Activated naive CD4-positive, alpha-beta T cell treated with anti-CD3 and anti-CD28 coated beads, Interleukin-2, amount 50 U/mL, for 72 hours (primary cell): ENCODE data around the gene ECE2. TPM values are rescaled to one million over a fixed set of nuclear protein-coding genes. Genes with fewer than 3 reads are reported as not detected.

ENCODE experiments used
- ATAC-seq, 2 donors: fragments of 150-1000 bp; cut with Tn5 transposase; 2 replicates each; pipeline ENCODE4 v1.10.0; 2021; ENCODE audit warnings: mild to moderate bottlenecking in 2 of 2, moderate library complexity in 2 of 2
- DNase-seq, 2 donors: peaks; one replicate each; pipeline ENCODE4 v3.0.0; 2021 to 2022; ENCODE audit warnings: low spot score in 2 of 2
- H3K27ac Mint-ChIP-seq, 2 donors: one replicate each; pipeline ENCODE4 v1.8.0; 2022; ENCODE audit warnings: mild to moderate bottlenecking in 2 of 2, mixed read lengths in 2 of 2
- H3K36me3 Mint-ChIP-seq, 2 donors: one replicate each; pipeline ENCODE4 v1.8.0; 2022; ENCODE audit warnings: mixed read lengths in 2 of 2
- H3K9me3 Mint-ChIP-seq, 2 donors: one replicate each; pipeline ENCODE4 v1.8.0; 2022; ENCODE audit warnings: mixed read lengths in 2 of 2
- total RNA-seq, 2 donors: library from RNA; stranded (reverse); gene quantifications; one replicate each; pipeline ENCODE4 v1.2.3, GENCODE V29; 2022

ECE2 gene
- total RNA-seq = under 1 TPM in 1 of 2 donors, not detected in 1; 0.18 TPM

GRCh38 chr3:184275961-184276910, at the start of gene ECE2:
Gene ECE2 (plus strand): TSS chr3:184276022. CDS start chr3:184276154, 132 bp downstream.
- Mint-ChIP-seq H3K36me3 (peaks cover 6 to 8% of the 10 kb centered on the region in 2 donors), H3K27ac (no peak within 1 kb of the TSS), H3K9me3 (no peaks in the 10 kb centered on the region)
- ATAC-seq = no peak
- DNase-seq = no peak

- Mint-ChIP-seq H3K27ac (no peak overlapping the region), H3K36me3 (peaks cover 0 to 8% of the 10 kb centered on the region in 2 donors), H3K9me3 (no peaks in the 10 kb centered on the region)
- ATAC-seq (peak; percentile 64 to 77), DNase-seq (peak in 1 of 2 donors; percentile 71)
Observed at GRCh38 chr3:184227481-184227935, 48.3 kb upstream of the ECE2 start.

GRCh38 chr3:184228376-184229137, 47.3 kb upstream of the ECE2 start:
- Mint-ChIP-seq H3K36me3 (peaks cover 0 to 8% of the 10 kb centered on the region in 2 donors), H3K9me3 (no peaks in the 10 kb centered on the region), H3K27ac (no peak overlapping the region)
- no peak for DNase-seq
- ATAC-seq = no peak

GRCh38 chr3:184229394-184230080, 46.3 kb upstream of the ECE2 start, which contains the start of gene VWA5B2:
Gene VWA5B2 (plus strand): TSS chr3:184229585. CDS start chr3:184230529, 944 bp downstream.
- DNase-seq = peak in 1 of 2 donors; percentile 69
- H3K36me3 Mint-ChIP-seq = peaks cover 0 to 8% of the 10 kb centered on the region in 2 donors
- H3K27ac Mint-ChIP-seq = no peak within 1 kb of the TSS
- no peaks in the 10 kb centered on the region for H3K9me3 Mint-ChIP-seq
- ATAC-seq = peak; percentile 67 to 92

- Mint-ChIP-seq H3K9me3 (no peaks in the 10 kb centered on the region), H3K27ac (no peak overlapping the region), H3K36me3 (peaks cover 0 to 8% of the 10 kb centered on the region in 2 donors)
- ATAC-seq (no peak), DNase-seq (no peak)
Observed at GRCh38 chr3:184230081-184230602, 45.7 kb upstream of the ECE2 start.

- Mint-ChIP-seq H3K36me3 (peaks cover 0 to 8% of the 10 kb centered on the region in 2 donors), H3K27ac (no peak overlapping the region), H3K9me3 (no peaks in the 10 kb centered on the region)
- no peak for ATAC-seq
- no peak for DNase-seq
Observed at GRCh38 chr3:184230603-184231528, 45.0 kb upstream of the ECE2 start.

- no peak overlapping the region for H3K27ac Mint-ChIP-seq
- DNase-seq = no peak
- no peaks in the 10 kb centered on the region for H3K9me3 Mint-ChIP-seq
- peaks cover 0 to 8% of the 10 kb centered on the region in 2 donors for H3K36me3 Mint-ChIP-seq
- no peak for ATAC-seq
Observed at GRCh38 chr3:184231671-184232070, 44.2 kb upstream of the ECE2 start.

- Mint-ChIP-seq H3K36me3 (peaks cover 0 to 8% of the 10 kb centered on the region in 2 donors), H3K9me3 (no peaks in the 10 kb centered on the region), H3K27ac (no peak overlapping the region)
- ATAC-seq (no peak), DNase-seq (no peak)
Observed at GRCh38 chr3:184233127-184233843, 42.5 kb upstream of the ECE2 start.

GRCh38 chr3:184234224-184234623, 41.6 kb upstream of the ECE2 start:
- ATAC-seq (no peak), DNase-seq (no peak)
- Mint-ChIP-seq H3K9me3 (no peaks in the 10 kb centered on the region), H3K36me3 (peaks cover 0 to 8% of the 10 kb centered on the region in 2 donors), H3K27ac (no peak overlapping the region)

- Mint-ChIP-seq H3K27ac (no peak overlapping the region), H3K9me3 (no peaks in the 10 kb centered on the region), H3K36me3 (peaks cover 0 to 8% of the 10 kb centered on the region in 2 donors)
- DNase-seq (no peak), ATAC-seq (no peak)
Observed at GRCh38 chr3:184234671-184235380, 41.0 kb upstream of the ECE2 start.

- H3K36me3 Mint-ChIP-seq = peaks cover 0 to 8% of the 10 kb centered on the region in 2 donors
- H3K9me3 Mint-ChIP-seq = no peaks in the 10 kb centered on the region
- DNase-seq (no peak), ATAC-seq (no peak)
- H3K27ac Mint-ChIP-seq = peak overlapping the region in 1 of 2 donors; percentile 59
Observed at GRCh38 chr3:184235381-184236032, 40.3 kb upstream of the ECE2 start.

- ATAC-seq (no peak), DNase-seq (no peak)
- H3K27ac Mint-ChIP-seq = peak overlapping the region in 1 of 2 donors; percentile 59
- H3K9me3 Mint-ChIP-seq = no peaks in the 10 kb centered on the region
- peaks cover 0 to 7% of the 10 kb centered on the region in 2 donors for H3K36me3 Mint-ChIP-seq
Observed at GRCh38 chr3:184236033-184236410, 39.8 kb upstream of the ECE2 start.

- Mint-ChIP-seq H3K27ac (no peak overlapping the region), H3K9me3 (no peaks in the 10 kb centered on the region), H3K36me3 (peaks cover 0 to under 1% of the 10 kb centered on the region in 2 donors)
- DNase-seq (no peak), ATAC-seq (no peak)
Observed at GRCh38 chr3:184236636-184237035, 39.2 kb upstream of the ECE2 start.

GRCh38 chr3:184237211-184237610, 38.6 kb upstream of the ECE2 start:
- H3K9me3 Mint-ChIP-seq = no peaks in the 10 kb centered on the region
- DNase-seq (no peak), ATAC-seq (no peak)
- no peaks in the 10 kb centered on the region for H3K36me3 Mint-ChIP-seq
- H3K27ac Mint-ChIP-seq = no peak overlapping the region
